Liver (tissue), 3 donors: ENCODE data around the gene CRYBG1.

Experiments used
- CTCF ChIP-seq: fragments of 150-350 bp; IDR thresholded peaks from 2 replicates; pipeline ENCODE4 v1.5.1; 2017; ENCODE audit warnings: improper control_type of control experiment, low read depth, low read length; ENCODE audit not compliant: missing input control
- EGR1 ChIP-seq, 2 donors: IDR thresholded peaks; 2 replicates each; pipeline ENCODE4 v1.6.1; 2016 to 2018; ENCODE audit warnings: antibody characterized with exemption in 2 of 2, low read depth in 2 of 2
- HNF4A ChIP-seq, 2 donors: conservative IDR thresholded peaks; 2 replicates each; pipeline ENCODE4 v1.6.1; 2016; ENCODE audit warnings: antibody characterized with exemption in 2 of 2, mild to moderate bottlenecking in 2 of 2
- JUND ChIP-seq, 2 donors: IDR thresholded peaks; 2 replicates each; pipeline ENCODE4 v1.6.1; 2016; ENCODE audit warnings: antibody characterized with exemption in 2 of 2
- MAX ChIP-seq: IDR thresholded peaks from 2 replicates; pipeline ENCODE4 v1.6.1; 2016; ENCODE audit warnings: antibody characterized with exemption
- NR2F2 ChIP-seq: IDR thresholded peaks from 2 replicates; pipeline ENCODE4 v1.6.1; 2016; ENCODE audit warnings: antibody characterized with exemption
- RAD21 ChIP-seq, 2 donors: IDR thresholded peaks; 2 replicates each; pipeline ENCODE4 v1.6.1; 2016; ENCODE audit warnings: antibody characterized with exemption in 2 of 2, mild to moderate bottlenecking in 2 of 2
- REST ChIP-seq: IDR thresholded peaks from 2 replicates; pipeline ENCODE4 v1.6.1; 2016; ENCODE audit warnings: antibody characterized with exemption, mild to moderate bottlenecking
- SP1 ChIP-seq: IDR thresholded peaks from 2 replicates; pipeline ENCODE4 v1.6.1; 2018; ENCODE audit warnings: antibody characterized with exemption, mild to moderate bottlenecking
- TAF1 ChIP-seq: conservative IDR thresholded peaks from 2 replicates; pipeline ENCODE4 v1.6.1; 2016; ENCODE audit warnings: antibody characterized with exemption, mild to moderate bottlenecking
- YY1 ChIP-seq: IDR thresholded peaks from 2 replicates; pipeline ENCODE4 v1.6.1; 2016; ENCODE audit warnings: antibody characterized with exemption, mild to moderate bottlenecking
- donor health status: healthy.
- donor health status: healthy.

- TF ChIP-seq REST (no peak), CTCF (no peak), TAF1 (no peak), MAX (no peak), NR2F2 (no peak), JUND (IDR thresholded peaks at IDR 0.05) (no peak), EGR1 (IDR thresholded peaks at IDR 0.05; ENCODE audit: low read depth in 2 of 2) (no peak), SP1 (no peak), HNF4A (conservative IDR thresholded peaks at IDR 0.05) (no peak), YY1 (no peak), RAD21 (IDR thresholded peaks at IDR 0.05) (no peak)
These were observed 128.2 kb downstream of the CRYBG1 start for GRCh38 chr6:106488494-106489370.
